HepG2 (cell line): Measurements from ENCODE around the gene TIGAR. TPM values are rescaled to one million over a fixed set of nuclear protein-coding genes. Genes with fewer than 3 reads are reported as not detected.

Experiments
- FLYWCH1 ChIP-seq: sonication (generic); formaldehyde crosslinking; IDR thresholded peaks from 2 replicates; pipeline ENCODE4 v1.8.1; 2023; ENCODE audit warnings: mild to moderate bottlenecking, missing genetic modification reagents
- HOXA5 ChIP-seq: sonication (generic); formaldehyde crosslinking; IDR thresholded peaks from 2 replicates; pipeline ENCODE4 v1.4.0; 2020; ENCODE audit warnings: missing genetic modification reagents
- MZF1 ChIP-seq: sonication (generic); formaldehyde crosslinking; IDR thresholded peaks from 2 replicates; pipeline ENCODE4 v1.8.1; 2023; ENCODE audit warnings: mild to moderate bottlenecking, missing genetic modification reagents, borderline replicate concordance
- TBX2 ChIP-seq: sonication (generic); formaldehyde crosslinking; IDR thresholded peaks from 2 replicates; pipeline ENCODE4 v1.5.0; 2020; ENCODE audit warnings: missing genetic modification reagents, mild to moderate bottlenecking, borderline replicate concordance
- THAP11 ChIP-seq: IDR thresholded peaks from 2 replicates; pipeline ENCODE4 v1.6.1; 2016; ENCODE audit warnings: missing biosample characterization, missing genetic modification reagents
- ZFP62 ChIP-seq: sonication (generic); formaldehyde crosslinking; IDR thresholded peaks from 2 replicates; pipeline ENCODE4 v1.4.0; 2020; ENCODE audit warnings: missing genetic modification reagents
- ZNF251 ChIP-seq: sonication (generic); formaldehyde crosslinking; IDR thresholded peaks from 2 replicates; pipeline ENCODE4 v1.9.0; 2021; ENCODE audit warnings: mild to moderate bottlenecking, missing genetic modification reagents
- ZNF253 ChIP-seq: sonication (generic); formaldehyde crosslinking; IDR thresholded peaks from 2 replicates; pipeline ENCODE4 v1.8.0; 2022; ENCODE audit warnings: mild to moderate bottlenecking, missing genetic modification reagents, borderline replicate concordance
- ZNF720 ChIP-seq: sonication (generic); formaldehyde crosslinking; IDR thresholded peaks from 2 replicates; pipeline ENCODE4 v1.4.0; 2020; ENCODE audit warnings: missing genetic modification reagents
- ZNF766 ChIP-seq: sonication (generic); formaldehyde crosslinking; IDR thresholded peaks from 2 replicates; pipeline ENCODE4 v1.5.0; 2020; ENCODE audit warnings: missing genetic modification reagents, borderline replicate concordance
- polyA plus RNA-seq, 8 experiments: library from polyadenylated mRNA; depleted of rRNA in 3 of 8; stranded (reverse) in 7 of 8; unstranded in 1 of 8; fragments of >200 nt; fragmentation: Illumina TruSeq in 4 of 8; extraction: Trizol in 4 of 8; gene quantifications; 2 replicates each; pipeline versions ENCODE4 v1.2.1 to v1.2.3, GENCODE V29; 2011 to 2016; ENCODE audit warnings: low read depth in 4 of 8, missing spikeins in 1 of 8, mixed read lengths in 1 of 8; ENCODE audit not compliant: insufficient read depth in 1 of 8
- total RNA-seq, 5 experiments: library from RNA; depleted of rRNA; stranded (reverse); fragments of >200 nt; fragmentation: Illumina TruSeq; extraction: Trizol; gene quantifications; 2 replicates each; pipeline ENCODE4 v1.2.3, GENCODE V29; 2016; ENCODE audit warnings: low read depth in 1 of 5
- TF ChIP-seq, protein P1 (sequence below), 2 experiments: fragments of 450-650 bp in 1 of 2; sonication (generic) in 1 of 2; formaldehyde crosslinking in 1 of 2; IDR thresholded peaks; 2 replicates each; pipeline versions ENCODE4 v1.6.1 to v1.8.0; 2016 to 2022; ENCODE audit warnings: antibody characterized with exemption in 1 of 2, mild to moderate bottlenecking in 1 of 2, missing genetic modification reagents in 1 of 2
- TF ChIP-seq, protein P2 (sequence below): sonication (generic); formaldehyde crosslinking; IDR thresholded peaks from 2 replicates; pipeline ENCODE4 v1.8.1; 2023; ENCODE audit warnings: mild to moderate bottlenecking, missing genetic modification reagents

The TIGAR gene
- total and polyA plus RNA-seq, 2 of the 13 experiments (the other 11 are each of a cell fraction or from before 2014, with no cell fraction given) = 2.6 to 21.8 TPM

DNA sequence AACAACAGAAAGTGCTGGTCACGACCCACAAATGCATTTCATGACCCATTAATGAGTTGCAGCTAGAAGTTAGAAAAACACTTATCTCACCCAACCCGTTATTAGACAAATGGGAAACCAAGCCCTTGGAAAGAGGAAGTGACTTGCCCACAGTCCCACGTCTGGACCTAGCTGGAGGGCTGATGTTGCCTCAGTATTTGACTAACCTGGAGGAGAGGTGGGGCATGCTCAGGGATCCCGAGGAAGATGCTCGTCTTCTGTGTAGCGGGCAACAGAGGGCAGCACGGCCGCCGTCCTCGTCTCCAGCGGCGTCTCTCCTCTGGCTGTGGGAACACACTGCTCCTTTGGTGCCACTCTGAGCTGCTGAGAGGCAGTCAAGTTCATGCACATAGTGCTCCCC is 34.8 kb upstream of the TIGAR start (continued):
- TF ChIP-seq, protein P1, sequence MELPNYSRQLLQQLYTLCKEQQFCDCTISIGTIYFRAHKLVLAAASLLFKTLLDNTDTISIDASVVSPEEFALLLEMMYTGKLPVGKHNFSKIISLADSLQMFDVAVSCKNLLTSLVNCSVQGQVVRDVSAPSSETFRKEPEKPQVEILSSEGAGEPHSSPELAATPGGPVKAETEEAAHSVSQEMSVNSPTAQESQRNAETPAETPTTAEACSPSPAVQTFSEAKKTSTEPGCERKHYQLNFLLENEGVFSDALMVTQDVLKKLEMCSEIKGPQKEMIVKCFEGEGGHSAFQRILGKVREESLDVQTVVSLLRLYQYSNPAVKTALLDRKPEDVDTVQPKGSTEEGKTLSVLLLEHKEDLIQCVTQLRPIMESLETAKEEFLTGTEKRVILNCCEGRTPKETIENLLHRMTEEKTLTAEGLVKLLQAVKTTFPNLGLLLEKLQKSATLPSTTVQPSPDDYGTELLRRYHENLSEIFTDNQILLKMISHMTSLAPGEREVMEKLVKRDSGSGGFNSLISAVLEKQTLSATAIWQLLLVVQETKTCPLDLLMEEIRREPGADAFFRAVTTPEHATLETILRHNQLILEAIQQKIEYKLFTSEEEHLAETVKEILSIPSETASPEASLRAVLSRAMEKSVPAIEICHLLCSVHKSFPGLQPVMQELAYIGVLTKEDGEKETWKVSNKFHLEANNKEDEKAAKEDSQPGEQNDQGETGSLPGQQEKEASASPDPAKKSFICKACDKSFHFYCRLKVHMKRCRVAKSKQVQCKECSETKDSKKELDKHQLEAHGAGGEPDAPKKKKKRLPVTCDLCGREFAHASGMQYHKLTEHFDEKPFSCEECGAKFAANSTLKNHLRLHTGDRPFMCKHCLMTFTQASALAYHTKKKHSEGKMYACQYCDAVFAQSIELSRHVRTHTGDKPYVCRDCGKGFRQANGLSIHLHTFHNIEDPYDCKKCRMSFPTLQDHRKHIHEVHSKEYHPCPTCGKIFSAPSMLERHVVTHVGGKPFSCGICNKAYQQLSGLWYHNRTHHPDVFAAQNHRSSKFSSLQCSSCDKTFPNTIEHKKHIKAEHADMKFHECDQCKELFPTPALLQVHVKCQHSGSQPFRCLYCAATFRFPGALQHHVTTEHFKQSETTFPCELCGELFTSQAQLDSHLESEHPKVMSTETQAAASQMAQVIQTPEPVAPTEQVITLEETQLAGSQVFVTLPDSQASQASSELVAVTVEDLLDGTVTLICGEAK (IDR thresholded peaks at IDR 0.05) = no peak
- TF ChIP-seq, protein P1 (CRISPR knock-in tag; IDR thresholded peaks at IDR 0.05) = no peak
- no peak for TF ChIP-seq THAP11 (CRISPR knock-in tag)
- TF ChIP-seq HOXA5 (CRISPR knock-in tag) = no peak
- no peak for TF ChIP-seq ZFP62 (CRISPR knock-in tag)
- TF ChIP-seq MZF1 (CRISPR knock-in tag) = no peak
- TF ChIP-seq, protein P2, sequence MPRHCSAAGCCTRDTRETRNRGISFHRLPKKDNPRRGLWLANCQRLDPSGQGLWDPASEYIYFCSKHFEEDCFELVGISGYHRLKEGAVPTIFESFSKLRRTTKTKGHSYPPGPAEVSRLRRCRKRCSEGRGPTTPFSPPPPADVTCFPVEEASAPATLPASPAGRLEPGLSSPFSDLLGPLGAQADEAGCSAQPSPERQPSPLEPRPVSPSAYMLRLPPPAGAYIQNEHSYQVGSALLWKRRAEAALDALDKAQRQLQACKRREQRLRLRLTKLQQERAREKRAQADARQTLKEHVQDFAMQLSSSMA (CRISPR knock-in tag) = no peak
- TF ChIP-seq TBX2 (CRISPR knock-in tag) = no peak
- no peak for TF ChIP-seq ZNF251
- no peak for TF ChIP-seq ZNF720 (CRISPR knock-in tag)
- TF ChIP-seq ZNF253 (CRISPR knock-in tag) = no peak
- no peak for TF ChIP-seq FLYWCH1
- no peak for TF ChIP-seq ZNF766 (CRISPR knock-in tag)
